Psoas muscle (tissue), 8 donors: ENCODE results near the gene EVI5. TPM values are rescaled to one million over a fixed set of nuclear protein-coding genes. Genes with fewer than 3 reads are reported as not detected.

ENCODE experiments used
- ATAC-seq, 4 donors: fragments of 200-7000 bp; cut with Tn5 transposase; one replicate each; pipeline ENCODE4 v1.9.1; 2020; ENCODE audit warnings: moderate library complexity in 3 of 4, mild to moderate bottlenecking in 2 of 4
- DNase-seq, 2 donors: peaks; one replicate each; pipeline ENCODE4 v3.0.0-alpha.2; 2020
- H3K27ac ChIP-seq: fragments of 200-600 bp; one replicate; pipeline ENCODE4 v1.8.0; 2022
- H3K27me3 ChIP-seq, 3 donors: fragments of 200-600 bp in 1 of 3; one replicate each; pipeline versions ENCODE4 v1.6.1 to v1.8.0; 2013 to 2022; ENCODE audit warnings: low read length in 2 of 3, mild to moderate bottlenecking in 2 of 3, moderate library complexity in 1 of 3; ENCODE audit not compliant: insufficient read depth in 3 of 3
- H3K36me3 ChIP-seq, 2 donors: fragments of 200-600 bp in 1 of 2; one replicate each; pipeline versions ENCODE4 v1.6.1 to v1.8.0; 2013 to 2022; ENCODE audit warnings: low read depth in 1 of 2, mild to moderate bottlenecking in 1 of 2, moderate library complexity in 1 of 2; ENCODE audit not compliant: insufficient read depth in 1 of 2
- H3K4me1 ChIP-seq: fragments of 200-600 bp; one replicate; pipeline ENCODE4 v1.8.0; 2022
- H3K4me3 ChIP-seq: fragments of 200-600 bp; one replicate; pipeline ENCODE4 v1.8.0; 2022; ENCODE audit warnings: mild to moderate bottlenecking
- H3K9me3 ChIP-seq: fragments of 200-600 bp; one replicate; pipeline ENCODE4 v1.8.0; 2022
- CTCF ChIP-seq: fragments of 200-600 bp; IDR thresholded peaks from one replicate; pipeline ENCODE4 v1.8.0; 2022; ENCODE audit warnings: antibody characterized with exemption
- WGBS, 3 donors: extraction: QIAGEN DNeasy Blood & Tissue Kit; methylation state at CpG; one replicate each; pipeline versions ENCODE4 v1.1.6 to v1.1.7; 2013; 5-methylcytosine and 5-hydroxymethylcytosine counted together
- intact Hi-C, 2 donors: fragments of 100-400 bp; cut with DNase I; formaldehyde crosslinking; loops; one replicate each; pipeline versions ENCODE4 v1.11.0 to v1.14.2; 2022
- polyA plus RNA-seq, 3 donors: library from polyadenylated mRNA; stranded (reverse); fragments of 200-250 nt; gene quantifications; one replicate each; pipeline ENCODE4 v1.2.3, GENCODE V29; 2013
- total RNA-seq, 4 donors: library from RNA; stranded (reverse); fragmentation: NEBNext Ultra II Directional in 2 of 4; extraction: Animal tissue kit (Norgen Biotek cat#: 25700) in 2 of 4; gene quantifications; one replicate each; pipeline versions ENCODE4 v1.2.1 to v1.2.4, GENCODE V29; 2021 to 2023
- donor health status: healthy with polysubstance abuse.
- donor health status: DM: no; HTN: no; CAD: no; lungs with moderate emphysema.
- donor health status: Bipolar disorder and iron deficiency.
- donor health status: healthy.
- donor health status: DM: yes; HTN: yes; CAD: no.
- donor health status: DM: no; HTN: no; CAD: no.
- donor health status: DM: no; HTN: no; CAD: no.
- donor health status: DM: yes; HTN: yes; CAD: no.

The EVI5 gene
- total and polyA plus RNA-seq, 7 donors = 2.3 to 15.9 (median 6.3) TPM

GRCh38 chr1:92480200-92480812 lies 304.6 kb downstream of the EVI5 start:
- DNase-seq (peak in 1 of 2 donors; percentile 15), ATAC-seq (no peak)
- no peaks in the 10 kb centered on the region for H3K9me3 ChIP-seq
- peaks cover 37% of the 10 kb centered on the region for H3K4me1 ChIP-seq
- intact Hi-C loops = no loop called here
- TF ChIP-seq CTCF = no peak
- 21 to 32% (median 29%) methylated on average over 42 to 59 of the region's 59 CpGs for WGBS, 3 donors
- no peaks in the 10 kb centered on the region for H3K36me3 ChIP-seq
- peaks cover 0 to 68% (median 47%) of the 10 kb centered on the region in 3 donors for H3K27me3 ChIP-seq
- peak overlapping the region; percentile 68 for H3K4me3 ChIP-seq
- no peak overlapping the region for H3K27ac ChIP-seq

- no peaks in the 10 kb centered on the region for H3K36me3 ChIP-seq
- no peak for TF ChIP-seq CTCF
- DNase-seq = no peak
- no peak for ATAC-seq
- no peaks in the 10 kb centered on the region for H3K9me3 ChIP-seq
- H3K27ac ChIP-seq = no peak overlapping the region
- H3K4me1 ChIP-seq = peaks cover 37% of the 10 kb centered on the region
- H3K27me3 ChIP-seq = peaks cover 0 to 60% (median 42%) of the 10 kb centered on the region in 3 donors
- intact Hi-C loops = no loop called here
- 93 to 95% (median 94%) methylated on average over 9 of the region's 9 CpGs for WGBS, 3 donors
- H3K4me3 ChIP-seq = no peak overlapping the region
Observed at GRCh38 chr1:92479587-92479986, 305.3 kb downstream of the EVI5 start.

GRCh38 chr1:92478393-92478792 lies 306.5 kb downstream of the EVI5 start:
- no peak for ATAC-seq
- no peaks in the 10 kb centered on the region for H3K36me3 ChIP-seq
- peaks cover 27% of the 10 kb centered on the region for H3K4me1 ChIP-seq
- 70 to 83% (median 79%) methylated on average over 3 of the region's 3 CpGs for WGBS, 3 donors
- H3K9me3 ChIP-seq = no peaks in the 10 kb centered on the region
- no peak for TF ChIP-seq CTCF
- no peak overlapping the region for H3K27ac ChIP-seq
- no peak for DNase-seq
- intact Hi-C loops = no loop called here
- no peak overlapping the region for H3K4me3 ChIP-seq
- peaks cover 0 to 48% (median 30%) of the 10 kb centered on the region in 3 donors for H3K27me3 ChIP-seq

- Histone ChIP-seq H3K4me3 (no peak overlapping the region), H3K9me3 (no peaks in the 10 kb centered on the region), H3K36me3 (no peaks in the 10 kb centered on the region), H3K4me1 (peaks cover 4% of the 10 kb centered on the region), H3K27me3 (peaks cover 0 to 26% (median 13%) of the 10 kb centered on the region in 3 donors), H3K27ac (no peak overlapping the region)
- DNase-seq (no peak), ATAC-seq (no peak)
- TF ChIP-seq CTCF = no peak
- intact Hi-C loops = no loop called here
- 48 to 56% (median 49%) methylated on average over 12 of the region's 12 CpGs for WGBS, 3 donors
Observed at GRCh38 chr1:92476071-92476631, 308.8 kb downstream of the EVI5 start.
